CD4-positive, alpha-beta memory T cell (primary cell): ENCODE measurements around the gene C12orf54. TPM values are rescaled to one million over a fixed set of nuclear protein-coding genes. Genes with fewer than 3 reads are reported as not detected.
A peak's percentile ranks its signal among the peaks of the same experiment; 100 is the strongest.

Experiments used
- CTCF ChIA-PET: fragments of 350-600 bp; sonication (Branson Sonifier 250); formaldehyde crosslinking; loops from one replicate; lab custom pipeline; 2021; ENCODE audit warnings: inconsistent platforms; ENCODE audit not compliant: partially characterized antibody; lab: Charles Lee
- POLR2A ChIA-PET: fragments of 350-600 bp; sonication (Branson Sonifier 250); formaldehyde crosslinking; loops from one replicate; lab custom pipeline; 2021; ENCODE audit not compliant: partially characterized antibody; lab: Charles Lee
- DNase-seq, 5 donors: peaks; one replicate each; pipeline versions ENCODE4 v3.0.0 to v3.0.0-alpha.2; 2020 to 2022; ENCODE audit warnings: mixed read lengths in 1 of 5
- H3K27ac ChIP-seq: one replicate; pipeline ENCODE4 v1.7.0; 2013; ENCODE audit warnings: low read depth, low read length
- H3K27me3 ChIP-seq: 2 replicates; pipeline ENCODE4 v1.7.0; 2013; ENCODE audit warnings: mild to moderate bottlenecking, low read length, moderate library complexity; ENCODE audit not compliant: insufficient read depth
- H3K36me3 ChIP-seq: 2 replicates; pipeline ENCODE4 v1.7.0; 2013; ENCODE audit warnings: mild to moderate bottlenecking, low read length, moderate library complexity; ENCODE audit not compliant: insufficient read depth
- H3K4me1 ChIP-seq: 2 replicates; pipeline ENCODE4 v1.7.0; 2013; ENCODE audit warnings: mild to moderate bottlenecking, low read length, moderate library complexity; ENCODE audit not compliant: insufficient read depth
- H3K4me3 ChIP-seq, 2 donors: one replicate each; pipeline ENCODE4 v1.7.0; 2013; ENCODE audit warnings: low read length in 2 of 2, mild to moderate bottlenecking in 1 of 2
- H3K9me3 ChIP-seq, 2 donors: one replicate each; pipeline ENCODE4 v1.7.0; 2013; ENCODE audit warnings: low read length in 2 of 2, control low read depth in 1 of 2; ENCODE audit not compliant: control insufficient read depth in 1 of 2
- H3K27ac Mint-ChIP-seq, 7 donors: one replicate each; pipeline ENCODE4 v1.8.0; 2020 to 2021; ENCODE audit warnings: mixed read lengths in 7 of 7, mild to moderate bottlenecking in 6 of 7, inconsistent platforms in 3 of 7, moderate library complexity in 3 of 7
- H3K27me3 Mint-ChIP-seq, 2 donors: one replicate each; pipeline ENCODE4 v1.8.0; 2020 to 2021; ENCODE audit warnings: mixed read lengths in 2 of 2
- H3K36me3 Mint-ChIP-seq, 2 donors: one replicate each; pipeline ENCODE4 v1.8.0; 2020 to 2021; ENCODE audit warnings: mixed read lengths in 2 of 2, inconsistent platforms in 1 of 2, mild to moderate bottlenecking in 1 of 2
- H3K4me1 Mint-ChIP-seq, 4 donors: one replicate each; pipeline ENCODE4 v1.8.0; 2020 to 2021; ENCODE audit warnings: mixed read lengths in 4 of 4, mild to moderate bottlenecking in 1 of 4
- H3K4me3 Mint-ChIP-seq, 8 donors: one replicate each; pipeline ENCODE4 v1.8.0; 2020 to 2021; ENCODE audit warnings: mixed read lengths in 8 of 8, mild to moderate bottlenecking in 7 of 8, moderate library complexity in 6 of 8, inconsistent platforms in 3 of 8
- H3K9me3 Mint-ChIP-seq, 8 donors: one replicate each; pipeline ENCODE4 v1.8.0; 2020 to 2021; ENCODE audit warnings: mixed read lengths in 8 of 8, mild to moderate bottlenecking in 5 of 8, inconsistent platforms in 3 of 8, moderate library complexity in 1 of 8
- intact Hi-C: fragments of 100-400 bp; cut with micrococcal nuclease; formaldehyde crosslinking; loops from one replicate; pipeline ENCODE4 v1.15.1; 2023
- polyA plus RNA-seq, 2 donors: library from polyadenylated mRNA; unstranded; fragments of 300-500 nt; fragmentation: Illumina TruSeq; gene quantifications; one replicate each; pipeline ENCODE4 v1.2.3, GENCODE V29; 2021
- total RNA-seq, 2 experiments: library from RNA; stranded (reverse); gene quantifications; one replicate each; pipeline ENCODE4 v1.2.3, GENCODE V29; 2021

Gene C12orf54
- total and polyA plus RNA-seq, 4 experiments from 2014 or later, result not detected

GRCh38 chr12:48527891-48528670 is 45.8 kb downstream of the C12orf54 start:
- Mint-ChIP-seq H3K4me1 (peaks cover 9 to 17% (median 11%) of the 10 kb centered on the region in 4 donors), H3K27ac (no peak overlapping the region), H3K9me3 (no peaks in the 10 kb centered on the region), H3K27me3 (peaks cover 0 to 2% of the 10 kb centered on the region in 2 donors), H3K4me3 (no peak overlapping the region), H3K36me3 (no peaks in the 10 kb centered on the region)
- intact Hi-C loops, result no loop called here
- H3K4me1 ChIP-seq, result peaks cover 8% of the 10 kb centered on the region
- ChIA-PET CTCF (interaction anchor here (1.4 kb wide), 1 partner anchor 14 kb away, joined by 4 read pairs; no protein-coding TSS in a partner anchor), POLR2A (no interaction called here)
- no peak for DNase-seq
- H3K9me3 ChIP-seq, result no peaks in the 10 kb centered on the region
- H3K4me3 ChIP-seq, result no peak overlapping the region
- no peaks in the 10 kb centered on the region for H3K36me3 ChIP-seq
- H3K27me3 ChIP-seq, result no peaks in the 10 kb centered on the region
- no peak overlapping the region for H3K27ac ChIP-seq

GRCh38 chr12:48532601-48533000 is 50.3 kb downstream of the C12orf54 start:
- intact Hi-C loops, result no loop called here
- Histone ChIP-seq H3K9me3 (no peaks in the 10 kb centered on the region), H3K27ac (no peak overlapping the region), H3K4me1 (peaks cover 8% of the 10 kb centered on the region), H3K4me3 (no peak overlapping the region), H3K27me3 (peaks cover 3% of the 10 kb centered on the region), H3K36me3 (no peaks in the 10 kb centered on the region)
- peak in 3 of 5 donors; percentile 3 to 8 (median 6) for DNase-seq
- peaks cover 10 to 22% (median 14%) of the 10 kb centered on the region in 4 donors for H3K4me1 Mint-ChIP-seq
- POLR2A ChIA-PET, result no interaction called here
- H3K27ac Mint-ChIP-seq, result peak overlapping the region in 3 of 7 donors; percentile 34 to 60 (median 38)
- peaks cover 0 to 5% of the 10 kb centered on the region in 2 donors for H3K27me3 Mint-ChIP-seq
- H3K9me3 Mint-ChIP-seq, result peaks cover 0 to 3% (median 0%) of the 10 kb centered on the region in 8 donors
- H3K36me3 Mint-ChIP-seq, result no peaks in the 10 kb centered on the region
- CTCF ChIA-PET, result interaction anchor here (1.7 kb wide), 1 partner anchor 10 kb away, joined by 6 read pairs; no protein-coding TSS in a partner anchor
- H3K4me3 Mint-ChIP-seq, result peak overlapping the region in 4 of 8 donors; percentile 2 to 53 (median 26)

- POLR2A ChIA-PET, result no interaction called here
- Histone ChIP-seq H3K36me3 (no peaks in the 10 kb centered on the region), H3K4me1 (peaks cover 8% of the 10 kb centered on the region), H3K27ac (no peak overlapping the region), H3K4me3 (no peak overlapping the region), H3K27me3 (peaks cover 3% of the 10 kb centered on the region), H3K9me3 (no peaks in the 10 kb centered on the region)
- H3K4me3 Mint-ChIP-seq, result no peak overlapping the region
- H3K27ac Mint-ChIP-seq, result no peak overlapping the region
- peaks cover 2 to 5% of the 10 kb centered on the region in 2 donors for H3K27me3 Mint-ChIP-seq
- CTCF ChIA-PET, result no interaction called here
- peaks cover 0 to 3% (median 0%) of the 10 kb centered on the region in 8 donors for H3K9me3 Mint-ChIP-seq
- intact Hi-C loops, result no loop called here
- no peaks in the 10 kb centered on the region for H3K36me3 Mint-ChIP-seq
- peaks cover 8 to 19% (median 12%) of the 10 kb centered on the region in 4 donors for H3K4me1 Mint-ChIP-seq
- DNase-seq, result no peak
Measured at GRCh38 chr12:48536602-48537001, 54.3 kb downstream of the C12orf54 start.

- Histone ChIP-seq H3K9me3 (no peaks in the 10 kb centered on the region), H3K36me3 (no peaks in the 10 kb centered on the region), H3K4me1 (no peaks in the 10 kb centered on the region), H3K27me3 (no peaks in the 10 kb centered on the region), H3K4me3 (no peak overlapping the region), H3K27ac (no peak overlapping the region)
- intact Hi-C loops, result no loop called here
- Mint-ChIP-seq H3K4me3 (no peak overlapping the region), H3K27me3 (peaks cover 0 to 10% of the 10 kb centered on the region in 2 donors), H3K36me3 (no peaks in the 10 kb centered on the region), H3K27ac (no peak overlapping the region), H3K9me3 (no peaks in the 10 kb centered on the region), H3K4me1 (peaks cover 0 to 3% (median 0%) of the 10 kb centered on the region in 4 donors)
- DNase-seq, result peak in 4 of 5 donors; percentile 14 to 40 (median 25)
- ChIA-PET POLR2A (no interaction called here), CTCF (interaction anchor here (0.8 to 7.4 kb wide), 10 partner anchors 8 to 253 kb away, joined by 3 to 75 read pairs (median 3); partner anchors contain the start of gene OR8S1)
Measured at GRCh38 chr12:48542300-48542928, 60.1 kb downstream of the C12orf54 start.

GRCh38 chr12:48545833-48546469 is 63.7 kb downstream of the C12orf54 start:
- Mint-ChIP-seq H3K9me3 (peaks cover 0 to 15% (median 5%) of the 10 kb centered on the region in 8 donors), H3K36me3 (no peaks in the 10 kb centered on the region), H3K27me3 (peaks cover 4 to 8% of the 10 kb centered on the region in 2 donors), H3K27ac (no peak overlapping the region), H3K4me3 (no peak overlapping the region), H3K4me1 (peaks cover 0 to 3% (median 0%) of the 10 kb centered on the region in 4 donors)
- Histone ChIP-seq H3K4me3 (no peak overlapping the region), H3K27me3 (no peaks in the 10 kb centered on the region), H3K36me3 (no peaks in the 10 kb centered on the region), H3K27ac (no peak overlapping the region), H3K9me3 (no peaks in the 10 kb centered on the region), H3K4me1 (no peaks in the 10 kb centered on the region)
- intact Hi-C loops, result no loop called here
- ChIA-PET CTCF (no interaction called here), POLR2A (no interaction called here)
- no peak for DNase-seq

Other genes with a start within 250 kb of the C12orf54 start
- gene ZNF641, start 131.6 kb upstream of the C12orf54 start, total RNA-seq, result 10 to 100 TPM; 39.9 to 41.2 TPM
- 10 to 100 TPM in 1 of 2 donors, 1 to 10 TPM in 1; 4.9 to 14.9 TPM for gene ZNF641, start 131.6 kb upstream of the C12orf54 start, polyA plus RNA-seq
- not detected for gene ANP32D, start 9.9 kb upstream of the C12orf54 start, total RNA-seq
- gene ANP32D, start 9.9 kb upstream of the C12orf54 start, polyA plus RNA-seq, result not detected
- gene OR8S1, start 43.1 kb downstream of the C12orf54 start, total RNA-seq, result not detected
- not detected for gene OR8S1, start 43.1 kb downstream of the C12orf54 start, polyA plus RNA-seq
- gene LALBA, start 87.5 kb downstream of the C12orf54 start, total RNA-seq, result not detected
- gene LALBA, start 87.5 kb downstream of the C12orf54 start, polyA plus RNA-seq, result not detected
- gene KANSL2, start 199.7 kb downstream of the C12orf54 start, total RNA-seq, result 10 to 100 TPM; 64.4 to 66.8 TPM
- gene KANSL2, start 199.7 kb downstream of the C12orf54 start, polyA plus RNA-seq, result 10 to 100 TPM; 32.7 to 47.4 TPM
- 10 to 100 TPM; 67.0 to 69.5 TPM for gene CCNT1, start 234.2 kb downstream of the C12orf54 start, total RNA-seq
- gene CCNT1, start 234.2 kb downstream of the C12orf54 start, polyA plus RNA-seq, result 10 to 100 TPM in 1 of 2 donors, 1 to 10 TPM in 1; 5.8 to 14.0 TPM